Inflammatory macrophage (primary cell): ENCODE data around the gene PGM2L1.
"Not testable (repeated sequence)": the region's sequence is repeated elsewhere in the genome, so short reads cannot be mapped to it uniquely, and the experiment has no call there.

Experiments
- DNase-seq, 2 donors: peaks; one replicate each; pipeline ENCODE4 v3.0.0-alpha.2; 2020 to 2022

Gene PGM2L1

DNA sequence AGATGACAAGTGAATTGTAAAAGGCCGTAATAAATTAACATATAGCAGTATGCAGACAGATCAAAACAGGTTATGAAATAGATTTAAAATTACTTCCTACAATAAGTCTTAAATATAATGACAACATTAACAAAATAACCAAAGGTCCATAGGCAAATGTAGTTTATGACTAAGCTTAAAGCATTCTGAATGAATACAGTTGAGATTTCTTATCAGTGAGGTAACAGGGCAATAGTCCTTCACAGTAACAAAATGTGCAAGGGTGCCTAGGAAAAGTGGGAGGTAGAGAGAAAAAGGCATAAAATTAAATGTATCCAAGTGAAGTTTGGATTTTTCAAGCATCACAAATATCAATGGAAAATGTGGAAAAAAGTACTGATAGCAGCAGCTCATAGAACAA is 65.9 kb downstream of the PGM2L1 start:
- DNase-seq = no peak

DNA sequence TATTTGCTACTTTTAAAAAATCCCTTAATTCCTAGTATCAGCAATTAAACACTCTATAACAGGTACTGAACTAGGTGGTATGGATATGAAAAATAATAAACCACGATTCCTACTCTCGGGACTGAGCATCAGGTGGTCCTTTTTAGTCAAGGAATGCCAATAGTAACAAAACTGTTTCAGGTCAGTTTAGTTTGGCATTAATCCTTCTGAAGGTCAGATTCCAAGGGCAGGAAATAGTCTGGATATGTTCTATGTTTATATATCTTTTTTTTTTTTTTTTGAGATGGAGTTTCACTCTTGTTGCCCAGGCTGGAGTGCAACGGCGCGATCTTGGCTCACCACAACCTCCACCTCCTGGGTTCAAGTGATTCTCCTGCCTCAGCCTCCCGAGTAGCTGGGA is 67.2 kb downstream of the PGM2L1 start:
- not testable (repeated sequence) for DNase-seq

DNA sequence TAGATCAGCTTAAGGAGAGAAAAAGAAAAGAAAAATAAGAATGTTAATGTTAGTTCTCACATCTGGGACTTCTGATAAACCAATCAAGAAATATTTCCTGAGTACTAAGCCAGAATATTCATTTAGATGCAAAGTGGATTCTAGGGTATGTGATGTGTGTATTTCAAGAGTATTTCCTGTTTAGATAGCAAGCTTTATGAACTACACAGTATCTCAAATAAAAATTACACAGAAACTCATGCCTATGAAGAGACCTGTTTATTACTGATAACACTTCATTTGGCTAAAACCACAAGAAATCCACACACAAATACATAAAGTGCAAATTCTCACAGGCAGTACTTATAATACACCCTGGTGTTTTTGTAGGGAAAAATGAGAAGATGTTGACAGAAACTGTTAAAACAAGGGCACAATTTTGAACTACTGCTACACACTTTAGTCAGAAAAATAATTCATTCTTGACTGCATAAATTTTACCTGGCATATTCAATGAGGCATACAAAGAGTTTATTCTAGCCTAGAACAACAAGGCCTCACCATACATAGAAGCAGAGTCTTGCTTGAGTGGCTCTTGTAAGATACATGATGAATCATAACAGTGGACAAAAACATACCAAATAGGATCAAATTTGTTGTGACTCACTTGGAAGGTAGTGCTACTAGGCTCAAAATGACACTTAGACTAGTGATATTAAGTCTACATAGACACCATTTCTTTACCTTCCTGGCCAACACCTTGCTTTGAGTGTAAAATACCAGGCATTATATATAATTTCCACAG is 68.0 kb downstream of the PGM2L1 start:
- DNase-seq = no peak

DNA sequence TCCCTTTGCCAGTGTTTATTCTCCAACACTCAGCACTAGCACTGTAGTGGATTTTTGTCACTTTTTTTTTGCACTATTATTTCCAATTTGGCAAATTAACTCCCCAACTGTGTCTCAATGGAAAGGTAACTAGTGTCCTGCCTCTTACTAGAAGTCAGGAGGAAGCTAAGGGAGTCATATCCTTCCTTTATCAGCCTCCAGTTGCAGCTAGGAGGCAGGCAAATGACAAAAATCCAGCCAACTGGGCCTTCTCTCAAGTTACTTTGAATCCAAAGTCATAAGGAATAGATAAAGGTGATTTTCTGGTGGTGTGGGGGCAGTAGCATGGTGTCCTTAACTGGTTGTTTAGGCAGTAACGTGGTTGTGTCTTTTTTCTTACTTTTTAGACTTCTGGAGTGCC is 71.2 kb downstream of the PGM2L1 start:
- DNase-seq = no peak

DNA sequence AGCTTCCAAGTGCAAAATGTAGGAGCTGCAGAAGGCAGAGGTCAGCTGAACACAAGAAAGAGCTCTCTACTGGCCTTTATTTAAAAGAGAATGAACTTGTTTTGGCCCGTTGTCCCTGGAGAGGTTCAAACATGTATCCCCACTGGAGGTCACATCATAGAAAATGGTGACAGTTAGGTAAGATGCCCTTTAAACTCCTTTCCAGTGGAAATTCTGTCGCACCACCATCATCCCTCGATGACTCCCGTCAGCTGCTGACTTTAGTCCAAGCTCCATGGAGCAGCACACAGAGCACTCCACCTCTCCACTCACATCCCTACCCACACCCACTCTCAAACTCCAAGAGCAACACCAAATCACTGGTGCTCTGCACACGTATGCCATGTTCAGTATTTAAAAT is 71.6 kb downstream of the PGM2L1 start:
- DNase-seq = no peak

DNA sequence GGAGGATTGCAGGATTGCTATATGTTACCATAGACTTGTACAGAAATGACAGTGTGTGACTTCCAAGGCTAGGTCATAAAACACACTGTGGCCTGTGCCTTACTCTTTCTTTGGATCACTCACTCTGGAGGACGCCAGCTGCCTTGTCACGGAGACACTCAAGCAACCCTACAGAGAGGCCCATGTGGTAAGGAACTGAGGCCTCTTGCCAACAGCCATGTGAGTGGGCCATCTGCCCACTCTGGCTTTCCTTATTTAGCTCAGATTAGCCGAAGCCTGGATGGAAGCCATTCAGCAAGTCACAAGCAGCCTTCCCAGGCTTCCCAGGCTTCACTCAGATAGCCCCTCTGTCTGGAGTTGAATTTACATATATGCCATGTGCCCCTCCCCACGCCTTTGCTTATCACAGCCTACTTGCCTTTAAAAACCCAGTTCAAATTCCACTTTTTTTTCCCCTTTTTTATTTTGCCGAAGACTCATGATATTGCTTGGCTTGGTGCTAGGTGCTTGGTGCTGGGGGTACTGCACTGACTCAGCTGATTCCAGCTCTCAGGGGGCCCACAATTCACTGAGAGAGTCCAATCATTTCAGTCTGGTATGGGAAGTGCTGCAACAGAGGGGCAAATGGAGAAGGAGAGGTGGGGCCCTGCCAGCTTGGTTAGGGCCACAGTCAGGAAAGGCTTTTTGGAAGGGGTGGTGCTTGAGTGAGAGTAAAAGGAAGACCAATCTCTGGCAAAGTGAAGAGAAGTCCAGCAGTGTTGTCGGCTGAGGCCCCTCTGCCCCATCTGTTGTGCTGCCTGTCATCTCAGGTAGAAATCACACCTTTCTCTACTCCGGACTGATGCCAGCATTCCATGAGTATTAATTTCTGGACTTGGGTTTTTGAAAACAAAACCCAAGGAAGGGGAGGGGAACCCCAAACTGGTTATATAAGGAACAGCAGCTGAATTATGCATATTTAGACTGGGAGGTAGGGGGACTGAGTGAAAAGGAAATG is 72.3 kb downstream of the PGM2L1 start:
- DNase-seq = peak; percentile 66 to 87

DNA sequence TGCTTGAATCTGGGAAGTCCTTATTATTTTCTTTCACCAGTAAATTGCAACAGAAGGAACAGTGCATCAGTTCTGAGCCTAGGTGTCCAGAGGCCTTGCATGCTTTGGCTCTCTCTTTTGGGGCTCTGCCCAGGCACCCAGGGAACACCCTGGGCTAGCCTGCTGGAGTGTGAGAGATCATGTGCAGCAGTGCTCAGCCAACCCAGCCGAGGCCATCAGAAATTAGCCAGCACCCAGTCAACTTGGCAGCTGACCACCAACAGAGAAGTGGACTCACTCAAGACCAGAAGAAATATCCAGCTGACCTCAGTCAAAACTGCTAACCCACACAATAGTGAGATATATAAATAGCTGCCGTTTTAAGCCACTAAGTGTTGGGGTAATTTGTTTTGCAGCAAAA is 75.6 kb downstream of the PGM2L1 start:
- DNase-seq = peak in 1 of 2 donors; percentile 44

DNA sequence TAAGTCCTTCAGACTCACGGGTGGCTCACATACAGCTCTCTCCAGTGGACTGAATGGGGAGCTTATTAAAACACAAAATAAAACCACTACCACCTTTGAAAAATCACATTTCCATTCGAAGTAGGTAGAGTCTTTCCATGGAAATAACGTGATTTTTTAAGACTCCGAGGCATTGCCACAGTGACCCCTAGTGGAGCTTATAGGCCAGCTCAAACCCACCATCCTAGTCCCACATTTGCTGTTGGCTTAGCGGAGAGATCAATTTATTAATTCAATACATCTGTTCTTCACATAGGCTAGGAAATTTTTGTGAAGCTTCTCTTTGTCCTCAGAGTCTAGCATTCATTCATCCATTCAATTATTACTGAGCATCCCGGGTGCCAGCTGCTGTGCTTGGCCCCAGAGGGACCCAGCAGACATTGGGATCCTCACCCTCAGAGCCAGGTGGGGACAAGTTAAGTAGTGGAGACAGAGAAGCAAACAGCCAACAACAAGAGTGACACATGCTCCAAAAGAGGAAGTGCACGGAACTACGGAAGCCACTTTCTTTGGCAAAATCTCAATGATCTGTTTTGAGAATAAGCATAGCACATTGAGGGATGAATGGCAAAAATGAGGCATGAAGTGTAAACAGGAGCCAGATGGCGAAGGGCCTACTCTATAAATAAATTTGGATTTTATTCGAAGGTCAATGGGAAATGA is 76.6 kb downstream of the PGM2L1 start:
- DNase-seq = peak; percentile 56 to 61

DNA sequence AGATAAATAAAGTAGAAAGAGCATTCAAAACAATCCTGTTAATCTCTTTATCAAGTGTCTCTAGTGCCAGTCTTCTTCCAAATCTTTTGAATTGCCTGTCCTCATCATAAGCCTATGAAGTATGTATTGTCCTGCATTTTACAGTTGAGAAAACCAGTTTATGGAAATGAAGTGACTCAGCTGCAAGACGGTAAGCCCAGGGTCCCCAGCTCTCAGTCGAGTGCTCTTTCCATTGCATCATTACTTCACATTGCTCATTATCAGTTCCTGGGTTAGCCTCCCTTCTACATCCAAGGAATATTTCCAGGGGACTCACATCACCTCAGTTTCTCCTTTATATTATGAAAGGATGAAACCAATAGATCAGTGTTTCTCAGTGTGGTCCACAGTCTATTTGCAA is 77.7 kb downstream of the PGM2L1 start:
- no peak for DNase-seq

DNA sequence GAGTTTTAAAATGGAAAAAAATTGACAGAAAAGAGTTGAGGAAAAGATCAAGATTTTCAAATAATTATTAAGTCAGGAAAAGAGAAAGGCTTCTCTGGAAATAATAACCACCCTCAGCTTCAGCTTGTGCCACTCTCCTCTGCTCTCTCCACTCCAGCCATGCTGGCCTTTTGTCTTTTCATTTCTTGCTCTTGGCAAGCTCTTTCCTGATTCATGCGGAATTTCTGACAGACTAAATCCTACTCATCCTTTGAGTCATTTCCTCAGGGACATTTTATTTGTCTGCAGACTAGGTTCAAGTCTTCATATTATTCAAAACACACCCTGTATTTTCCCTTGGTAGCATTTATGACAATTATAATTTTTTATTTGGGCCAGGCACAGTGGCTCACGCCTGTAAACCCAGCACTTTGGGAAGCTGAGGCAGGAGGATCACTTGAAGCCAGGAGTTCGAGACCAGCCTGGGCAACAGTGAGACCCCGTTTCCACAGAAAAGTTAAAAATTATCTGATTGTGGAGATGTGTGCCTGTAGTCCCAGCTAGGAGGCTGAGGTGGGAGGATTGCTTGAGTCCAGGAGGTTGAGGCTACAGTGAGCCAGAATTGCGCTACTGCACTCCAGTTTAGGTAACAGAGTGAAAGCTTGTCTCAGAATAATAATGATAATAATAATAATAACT is 79.0 kb downstream of the PGM2L1 start:
- no peak for DNase-seq

DNA sequence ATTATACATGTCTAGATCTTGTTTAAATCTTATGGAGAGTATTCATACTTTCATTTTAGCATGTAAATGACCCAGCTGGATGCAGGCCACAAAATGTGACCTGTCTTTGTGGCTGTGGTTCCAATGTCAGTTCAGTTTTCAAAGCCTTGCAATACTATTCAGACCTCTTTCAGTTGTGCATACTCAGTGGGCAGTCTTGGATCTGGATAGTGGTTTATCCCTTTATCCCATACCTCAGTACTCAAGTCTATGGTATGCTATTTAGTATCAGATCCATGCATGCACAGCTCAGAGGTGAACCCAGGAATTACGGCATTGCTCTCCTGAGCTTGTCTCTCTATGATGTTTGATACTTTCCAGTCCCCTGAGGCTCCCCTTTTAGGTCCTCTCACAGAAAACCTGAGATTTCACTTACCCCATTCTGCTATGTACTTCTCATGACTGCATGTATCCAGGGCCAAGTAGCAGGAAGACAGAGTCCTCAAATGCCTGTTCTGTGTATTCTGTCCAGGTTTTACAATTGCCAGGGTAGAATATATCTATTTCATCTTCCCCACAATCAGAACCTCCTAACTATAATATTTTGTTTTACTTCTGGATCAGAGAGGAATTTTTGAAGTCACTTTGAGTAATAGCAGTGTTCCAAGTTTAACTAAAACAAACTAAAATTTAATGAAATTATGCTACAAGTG is 79.8 kb downstream of the PGM2L1 start:
- no peak for DNase-seq

DNA sequence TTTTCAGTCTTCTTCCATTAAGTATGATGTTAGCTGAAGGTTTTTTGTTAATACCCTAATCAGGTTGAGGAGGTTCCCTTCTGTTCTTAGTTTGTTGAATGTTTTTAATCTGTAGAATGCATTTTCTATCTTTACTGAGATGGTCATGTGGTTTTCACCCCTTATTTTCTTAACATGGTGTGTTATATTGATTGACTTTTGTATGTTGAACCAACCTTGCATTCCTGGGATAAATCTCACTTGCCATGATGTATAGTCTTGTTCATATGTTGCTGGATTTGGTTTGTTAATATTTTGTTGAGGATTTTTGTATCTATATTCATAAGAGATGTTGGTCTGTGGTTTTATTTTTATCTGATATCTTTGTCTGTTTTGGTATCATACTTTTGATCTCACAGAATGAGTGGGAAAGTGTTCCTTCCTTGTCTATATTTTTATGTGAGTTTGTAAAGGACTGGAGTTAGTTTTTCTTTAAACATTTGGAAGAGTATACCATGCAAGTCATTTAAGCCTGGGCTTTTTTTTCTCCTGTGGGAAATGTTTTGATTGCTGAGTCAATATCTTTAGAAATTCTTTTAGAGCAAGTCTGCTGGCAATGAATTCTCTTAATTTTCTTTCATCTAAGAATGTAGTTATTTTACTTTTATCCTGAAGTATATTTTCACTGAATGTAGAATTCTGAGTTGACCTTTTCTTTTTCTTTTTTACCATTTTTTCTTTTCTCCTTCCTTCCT is 81.3 kb downstream of the PGM2L1 start:
- DNase-seq = no peak

DNA sequence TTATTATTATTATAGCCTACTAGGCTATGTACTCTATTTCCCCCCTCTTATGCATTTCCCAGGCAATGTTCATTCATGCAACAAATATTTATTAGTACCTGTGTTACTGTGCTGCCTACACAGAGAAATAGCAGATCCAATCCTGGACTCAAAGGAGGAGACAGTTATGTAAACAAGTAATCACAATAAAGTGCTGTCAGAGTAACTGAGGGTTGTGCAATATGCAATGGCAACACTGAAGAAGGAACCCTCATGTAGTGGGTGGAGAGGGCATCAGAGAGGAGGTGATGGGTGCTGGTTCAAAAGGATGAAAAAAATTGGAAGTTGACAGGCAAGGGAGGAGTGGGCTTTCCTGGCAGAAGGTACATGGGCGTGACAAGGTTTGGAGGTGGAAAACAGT is 85.9 kb downstream of the PGM2L1 start:
- DNase-seq = peak; percentile 83 to 89

DNA sequence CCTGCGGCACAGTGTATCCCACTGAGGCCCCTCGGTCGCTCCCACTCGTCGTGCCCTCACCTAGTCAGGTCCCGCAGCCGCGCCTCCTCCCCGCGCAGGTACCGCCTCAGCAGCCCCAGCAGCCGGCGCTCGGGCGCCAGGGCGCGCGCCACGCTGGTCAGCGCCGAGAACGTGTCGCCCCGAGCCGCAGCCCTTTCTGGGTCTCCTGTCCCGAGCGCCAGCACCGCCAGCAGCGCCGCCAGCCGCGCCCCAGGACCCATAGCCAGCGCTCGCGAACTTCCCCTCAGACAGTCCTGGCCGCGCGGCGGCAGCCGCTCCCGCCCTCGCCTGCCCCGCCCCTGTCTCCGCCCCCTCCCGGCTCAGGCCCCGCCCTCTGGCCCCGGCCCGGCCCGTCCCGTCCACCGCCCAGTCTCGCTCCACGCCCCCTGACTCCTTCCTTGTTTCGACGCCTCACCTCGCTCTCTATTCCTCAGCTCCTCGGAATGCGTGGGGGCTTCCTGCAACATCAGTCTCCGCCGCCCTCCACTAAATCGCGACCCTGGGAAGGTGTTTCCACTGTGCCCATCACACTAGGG is 86.8 kb downstream of the PGM2L1 start, which contains the start of gene P4HA3:
P4HA3 (minus strand) TSS at position 289 of the 575 bp plus-strand sequence; CDS start at position 260, 29 bp downstream.
- peak; percentile 82 to 84 for DNase-seq

DNA sequence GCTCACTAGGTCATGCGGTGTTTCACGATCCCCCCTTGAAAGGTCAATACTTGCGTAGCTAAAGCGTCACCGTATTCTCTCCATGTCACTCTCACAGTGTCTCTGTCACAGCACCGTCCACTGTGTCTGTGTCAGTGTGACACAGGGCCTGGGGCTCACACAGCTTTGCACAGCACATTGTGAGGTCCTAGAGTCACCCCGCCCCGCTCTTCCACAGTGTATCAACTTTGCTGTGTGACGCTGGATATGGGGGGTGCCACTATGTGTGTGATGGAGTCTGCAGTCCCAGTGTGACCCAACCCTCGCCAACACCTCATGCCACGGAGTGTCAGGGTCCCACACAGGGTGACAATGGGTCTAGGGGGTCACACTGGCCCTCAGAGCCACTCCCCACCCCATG is 87.4 kb downstream of the PGM2L1 start:
- no peak for DNase-seq

DNA sequence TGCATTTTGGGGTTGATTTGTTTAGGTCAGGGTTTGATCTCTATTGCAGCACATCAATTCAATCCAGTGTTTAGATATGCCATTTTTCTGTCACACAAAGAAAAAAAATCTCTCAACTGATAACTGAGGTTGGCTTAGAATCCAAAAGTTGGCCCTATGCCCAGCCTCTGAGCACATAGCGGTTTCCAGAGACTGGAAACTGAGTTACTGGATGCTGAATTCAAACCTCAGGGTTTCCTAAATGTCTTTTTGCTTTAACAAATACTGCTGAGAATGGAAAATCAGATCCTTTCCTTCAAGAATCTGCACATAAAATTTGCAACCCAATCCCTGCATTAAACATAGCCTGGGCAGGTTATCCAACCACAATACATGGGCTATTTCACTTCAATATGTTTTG is 90.8 kb downstream of the PGM2L1 start:
- DNase-seq = no peak

DNA sequence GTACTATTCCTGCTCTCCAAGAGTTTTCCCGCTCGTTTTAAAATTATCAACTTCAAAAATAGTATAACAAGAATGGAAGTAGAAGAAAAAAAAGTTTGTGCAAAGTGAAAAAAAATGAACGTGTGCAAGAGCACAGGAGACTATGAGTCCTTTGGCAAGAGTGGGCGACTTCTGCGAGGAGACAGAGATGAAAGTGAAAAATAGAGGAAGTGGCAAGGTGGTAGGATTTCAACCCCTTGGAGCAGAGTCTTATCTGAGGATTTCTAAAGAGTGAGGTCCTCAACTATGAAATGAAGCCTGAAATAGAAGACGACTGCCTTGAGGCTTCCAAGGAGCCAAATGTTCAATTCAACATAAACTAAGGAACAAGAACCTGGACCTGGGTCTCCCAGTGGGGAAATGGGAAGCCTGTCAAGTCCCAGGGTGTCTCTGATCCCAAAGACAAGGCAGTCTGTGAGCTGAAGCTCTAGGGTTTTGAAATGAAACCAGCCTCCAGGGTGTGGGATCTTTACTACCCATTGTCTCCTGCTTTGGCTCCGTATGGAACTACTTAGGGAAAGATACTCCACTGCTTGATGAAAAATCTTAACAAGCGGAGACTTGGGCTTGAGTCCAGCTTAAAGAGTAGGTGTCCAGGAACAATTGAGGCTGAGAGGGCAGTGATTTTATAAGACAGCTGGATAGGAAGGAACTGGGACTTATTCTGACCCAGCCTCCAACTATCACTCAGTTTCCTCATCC is 91.6 kb downstream of the PGM2L1 start:
- DNase-seq = peak; percentile 27 to 37

DNA sequence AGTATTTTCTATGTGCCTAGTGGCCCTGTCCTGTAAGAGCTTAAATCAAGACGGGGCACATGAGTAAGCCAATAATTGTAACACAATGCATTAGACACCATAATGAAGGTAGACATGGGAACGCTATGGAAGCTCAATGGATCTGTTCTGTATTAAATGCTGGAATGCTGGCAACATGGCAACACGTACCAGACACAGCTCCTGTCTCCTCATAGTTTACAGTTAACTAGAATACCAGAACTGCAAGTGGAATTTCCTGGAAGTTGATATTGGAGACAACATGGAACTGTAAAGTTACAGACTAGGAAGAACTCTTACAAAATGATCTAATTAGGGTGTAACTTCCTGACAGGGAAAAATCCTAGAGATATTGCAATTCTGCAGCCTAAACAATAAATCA is 99.2 kb downstream of the PGM2L1 start:
- no peak for DNase-seq

DNA sequence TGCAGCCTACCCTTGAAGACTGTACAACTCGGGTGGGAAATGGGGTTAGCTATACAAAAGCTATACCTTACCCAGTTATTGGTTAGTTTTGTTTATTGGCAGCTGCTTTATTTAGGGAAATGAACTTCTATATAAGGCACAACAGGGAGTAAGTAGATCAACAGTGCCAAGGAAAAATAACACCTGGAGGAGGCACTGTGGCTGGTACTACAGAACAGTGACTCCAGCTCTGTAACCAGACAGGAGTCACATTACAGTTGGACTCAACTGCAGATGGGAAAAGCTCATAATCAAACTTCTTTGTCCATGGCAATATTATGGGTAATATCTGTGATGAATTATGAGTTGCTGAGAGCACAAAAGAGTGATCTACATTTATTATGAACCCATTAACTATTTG is 100.7 kb downstream of the PGM2L1 start:
- no peak for DNase-seq

DNA sequence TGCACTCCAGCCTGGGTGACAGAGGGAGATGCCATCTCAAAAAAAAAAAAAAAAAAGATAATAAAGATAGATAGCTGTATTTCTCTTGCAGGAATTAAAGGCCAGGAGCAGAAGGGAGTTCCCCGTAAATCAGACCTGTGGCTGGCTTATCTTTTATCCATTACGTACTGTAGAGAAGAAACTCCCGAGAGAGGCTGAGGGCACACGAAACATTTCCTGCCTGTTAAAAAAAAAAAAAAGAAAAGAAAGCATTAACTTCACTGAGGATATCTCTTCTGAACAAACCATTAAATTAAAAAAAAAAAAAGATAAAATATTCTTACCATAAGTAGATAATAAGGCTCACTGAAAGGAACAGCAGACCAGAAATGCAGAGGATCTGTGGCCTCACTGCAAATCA is 109.3 kb downstream of the PGM2L1 start:
- no peak for DNase-seq
